Psoas muscle (tissue), 8 donors: ENCODE measurements around the gene WNT7A. TPM values are rescaled to one million over a fixed set of nuclear protein-coding genes. Genes with fewer than 3 reads are reported as not detected.

ENCODE experiments used
- ATAC-seq, 4 donors: fragments of 200-7000 bp; cut with Tn5 transposase; one replicate each; pipeline ENCODE4 v1.9.1; 2020; ENCODE audit warnings: moderate library complexity in 3 of 4, mild to moderate bottlenecking in 2 of 4
- DNase-seq, 2 donors: peaks; one replicate each; pipeline ENCODE4 v3.0.0-alpha.2; 2020
- H3K27ac ChIP-seq: fragments of 200-600 bp; one replicate; pipeline ENCODE4 v1.8.0; 2022
- H3K27me3 ChIP-seq, 3 donors: fragments of 200-600 bp in 1 of 3; one replicate each; pipeline versions ENCODE4 v1.6.1 to v1.8.0; 2013 to 2022; ENCODE audit warnings: low read length in 2 of 3, mild to moderate bottlenecking in 2 of 3, moderate library complexity in 1 of 3; ENCODE audit not compliant: insufficient read depth in 3 of 3
- H3K36me3 ChIP-seq, 2 donors: fragments of 200-600 bp in 1 of 2; one replicate each; pipeline versions ENCODE4 v1.6.1 to v1.8.0; 2013 to 2022; ENCODE audit warnings: low read depth in 1 of 2, mild to moderate bottlenecking in 1 of 2, moderate library complexity in 1 of 2; ENCODE audit not compliant: insufficient read depth in 1 of 2
- H3K4me1 ChIP-seq: fragments of 200-600 bp; one replicate; pipeline ENCODE4 v1.8.0; 2022
- H3K4me3 ChIP-seq: fragments of 200-600 bp; one replicate; pipeline ENCODE4 v1.8.0; 2022; ENCODE audit warnings: mild to moderate bottlenecking
- H3K9me3 ChIP-seq: fragments of 200-600 bp; one replicate; pipeline ENCODE4 v1.8.0; 2022
- CTCF ChIP-seq: fragments of 200-600 bp; IDR thresholded peaks from one replicate; pipeline ENCODE4 v1.8.0; 2022; ENCODE audit warnings: antibody characterized with exemption
- WGBS, 3 donors: extraction: QIAGEN DNeasy Blood & Tissue Kit; methylation state at CpG; one replicate each; pipeline versions ENCODE4 v1.1.6 to v1.1.7; 2013; 5-methylcytosine and 5-hydroxymethylcytosine counted together
- intact Hi-C, 2 donors: fragments of 100-400 bp; cut with DNase I; formaldehyde crosslinking; loops; one replicate each; pipeline versions ENCODE4 v1.11.0 to v1.14.2; 2022
- polyA plus RNA-seq, 3 donors: library from polyadenylated mRNA; stranded (reverse); fragments of 200-250 nt; gene quantifications; one replicate each; pipeline ENCODE4 v1.2.3, GENCODE V29; 2013
- total RNA-seq, 4 donors: library from RNA; stranded (reverse); fragmentation: NEBNext Ultra II Directional in 2 of 4; extraction: Animal tissue kit (Norgen Biotek cat#: 25700) in 2 of 4; gene quantifications; one replicate each; pipeline versions ENCODE4 v1.2.1 to v1.2.4, GENCODE V29; 2021 to 2023
- donor health status: healthy with polysubstance abuse.
- donor health status: DM: no; HTN: no; CAD: no; lungs with moderate emphysema.
- donor health status: Bipolar disorder and iron deficiency.
- donor health status: healthy.
- donor health status: DM: yes; HTN: yes; CAD: no.
- donor health status: DM: no; HTN: no; CAD: no.
- donor health status: DM: no; HTN: no; CAD: no.
- donor health status: DM: yes; HTN: yes; CAD: no.

The WNT7A gene
- total and polyA plus RNA-seq, 7 donors, result 0.04 TPM; not detected in 6

- Histone ChIP-seq H3K4me1 (no peaks in the 10 kb centered on the region), H3K27me3 (peaks cover 0 to 22% (median 0%) of the 10 kb centered on the region in 3 donors), H3K4me3 (no peak overlapping the region), H3K9me3 (no peaks in the 10 kb centered on the region), H3K36me3 (no peaks in the 10 kb centered on the region), H3K27ac (no peak overlapping the region)
- intact Hi-C loops, result no loop called here
- ATAC-seq (no peak), DNase-seq (no peak)
- 71 to 78% (median 75%) methylated on average over 9 of the region's 9 CpGs for WGBS, 3 donors
- TF ChIP-seq CTCF, result no peak
Measured at GRCh38 chr3:13835246-13835645, 44.6 kb downstream of the WNT7A start.

GRCh38 chr3:13834258-13835035, 45.4 kb downstream of the WNT7A start:
- Histone ChIP-seq H3K4me3 (no peak overlapping the region), H3K4me1 (no peaks in the 10 kb centered on the region), H3K27ac (no peak overlapping the region), H3K27me3 (peaks cover 0 to 22% (median 0%) of the 10 kb centered on the region in 3 donors), H3K9me3 (no peaks in the 10 kb centered on the region), H3K36me3 (no peaks in the 10 kb centered on the region)
- DNase-seq, result peak in 1 of 2 donors; percentile 19
- TF ChIP-seq CTCF, result no peak
- 70 to 73% (median 72%) methylated on average over 14 of the region's 14 CpGs for WGBS, 3 donors
- ATAC-seq, result no peak
- intact Hi-C loops, result no loop called here

- Histone ChIP-seq H3K4me1 (no peaks in the 10 kb centered on the region), H3K27me3 (peaks cover 0 to 22% (median 0%) of the 10 kb centered on the region in 3 donors), H3K27ac (no peak overlapping the region), H3K4me3 (no peak overlapping the region), H3K9me3 (no peaks in the 10 kb centered on the region), H3K36me3 (no peaks in the 10 kb centered on the region)
- ATAC-seq, result no peak
- no peak for DNase-seq
- 77 to 83% (median 79%) methylated on average over 9 of the region's 9 CpGs for WGBS, 3 donors
- no peak for TF ChIP-seq CTCF
- intact Hi-C loops, result no loop called here
Measured at GRCh38 chr3:13833506-13834257, 46.2 kb downstream of the WNT7A start.

- TF ChIP-seq CTCF, result no peak
- Histone ChIP-seq H3K36me3 (no peaks in the 10 kb centered on the region), H3K9me3 (no peaks in the 10 kb centered on the region), H3K4me3 (no peak overlapping the region), H3K27ac (no peak overlapping the region), H3K4me1 (no peaks in the 10 kb centered on the region), H3K27me3 (peaks cover 0 to 22% (median 0%) of the 10 kb centered on the region in 3 donors)
- ATAC-seq, result no peak
- intact Hi-C loops, result no loop called here
- DNase-seq, result no peak
Measured at GRCh38 chr3:13832130-13832529, 47.7 kb downstream of the WNT7A start.
